Subcutaneous abdominal adipose tissue (tissue), 5 donors: ENCODE results near the gene MINAR1.

Experiments
- H3K27ac ChIP-seq: one replicate; pipeline ENCODE4 v1.7.0; 2013; ENCODE audit warnings: low read depth, mild to moderate bottlenecking, inconsistent platforms, low read length, moderate library complexity
- H3K27me3 ChIP-seq, 5 donors: one replicate each; pipeline ENCODE4 v1.7.0; 2013; ENCODE audit warnings: low read length in 5 of 5, inconsistent platforms in 1 of 5; ENCODE audit not compliant: control insufficient read depth in 5 of 5, insufficient read depth in 4 of 5
- H3K36me3 ChIP-seq, 5 donors: one replicate each; pipeline ENCODE4 v1.7.0; 2013; ENCODE audit warnings: low read length in 5 of 5; ENCODE audit not compliant: control insufficient read depth in 5 of 5, insufficient read depth in 5 of 5
- H3K4me1 ChIP-seq, 5 donors: one replicate each; pipeline ENCODE4 v1.7.0; 2013; ENCODE audit warnings: low read length in 5 of 5, mild to moderate bottlenecking in 3 of 5, moderate library complexity in 1 of 5; ENCODE audit not compliant: control insufficient read depth in 5 of 5, insufficient read depth in 5 of 5
- H3K4me3 ChIP-seq, 5 donors: one replicate each; pipeline ENCODE4 v1.7.0; 2013; ENCODE audit warnings: low read length in 5 of 5, low read depth in 1 of 5
- H3K9ac ChIP-seq, 5 donors: one replicate each; pipeline ENCODE4 v1.7.0; 2013; ENCODE audit warnings: low read length in 5 of 5, mild to moderate bottlenecking in 4 of 5, moderate library complexity in 3 of 5
- H3K9me3 ChIP-seq, 5 donors: one replicate each; pipeline ENCODE4 v1.7.0; 2013; ENCODE audit warnings: low read length in 5 of 5; ENCODE audit not compliant: control insufficient read depth in 5 of 5
- donor health status: healthy.
- donor health status: healthy.
- donor health status: healthy.
- donor health status: healthy.
- donor health status: healthy.

Gene MINAR1

GRCh38 chr15:79430901-79431635 is 1.1 kb upstream of the MINAR1 start:
- H3K4me1 ChIP-seq, result peaks cover 0 to 17% (median 16%) of the 10 kb centered on the region in 5 donors
- H3K9me3 ChIP-seq, result peaks cover 0 to 3% (median 0%) of the 10 kb centered on the region in 5 donors
- no peak overlapping the region for H3K27ac ChIP-seq
- no peaks in the 10 kb centered on the region for H3K36me3 ChIP-seq
- peaks cover 25 to 48% (median 38%) of the 10 kb centered on the region in 5 donors for H3K27me3 ChIP-seq
- H3K4me3 ChIP-seq, result peak overlapping the region in 4 of 5 donors; percentile 39 to 64 (median 50)
- H3K9ac ChIP-seq, result no peak overlapping the region

DNA sequence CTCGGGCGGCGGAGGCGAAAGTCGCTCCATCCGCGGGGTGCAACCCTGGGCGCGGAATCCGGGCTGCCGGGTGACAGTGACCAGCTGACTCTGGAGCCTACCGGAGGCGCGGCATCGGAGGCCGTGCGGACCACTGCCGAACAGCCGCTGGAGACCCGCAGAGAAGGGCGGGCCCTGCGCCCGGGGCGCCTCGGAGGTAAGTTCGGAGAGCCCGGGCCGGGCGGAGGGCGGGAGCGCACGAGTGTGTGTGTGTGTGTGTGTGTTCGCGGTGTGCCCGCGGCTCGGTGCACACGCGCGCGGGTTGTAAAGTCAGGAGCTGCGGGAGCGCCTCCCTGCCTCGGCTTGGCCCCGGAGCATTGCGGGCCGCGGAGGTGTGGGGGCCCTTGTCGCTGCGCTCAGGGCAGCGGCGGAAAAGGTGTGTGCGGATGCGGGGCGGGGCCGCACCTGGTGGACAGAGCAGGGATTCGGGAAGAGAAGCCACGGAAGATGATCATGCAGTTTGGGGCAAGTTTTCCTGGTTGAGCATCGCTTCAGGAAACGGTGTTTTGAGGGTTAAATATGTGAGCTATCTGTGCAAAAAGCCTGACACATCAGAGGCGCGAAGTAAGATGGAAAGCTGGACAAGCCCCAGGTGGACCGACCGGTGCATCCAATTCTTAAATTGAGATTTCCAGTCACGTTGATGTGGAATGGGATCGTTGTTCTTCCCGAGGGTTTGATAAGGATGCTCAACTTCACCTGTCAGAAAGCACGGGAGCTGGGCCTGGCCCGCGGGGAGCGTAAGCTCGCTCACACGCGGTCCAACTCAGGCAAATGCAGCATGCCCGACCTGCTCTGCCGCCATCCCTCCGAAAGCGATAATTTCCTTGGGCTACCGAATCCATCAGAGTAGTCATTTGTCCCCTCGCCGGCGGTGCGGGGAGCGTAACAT is 474 bp downstream of the MINAR1 start:
- H3K36me3 ChIP-seq, result no peaks in the 10 kb centered on the region
- H3K27ac ChIP-seq, result no peak overlapping the region
- peak overlapping the region in 3 of 5 donors; percentile 11 to 64 (median 58) for H3K4me3 ChIP-seq
- no peak overlapping the region for H3K9ac ChIP-seq
- H3K4me1 ChIP-seq, result peaks cover 0 to 17% (median 16%) of the 10 kb centered on the region in 5 donors
- H3K9me3 ChIP-seq, result no peaks in the 10 kb centered on the region
- peaks cover 25 to 45% (median 39%) of the 10 kb centered on the region in 5 donors for H3K27me3 ChIP-seq

GRCh38 chr15:79433276-79433990 is 1.3 kb downstream of the MINAR1 start:
- H3K27ac ChIP-seq, result no peak overlapping the region
- H3K9ac ChIP-seq, result no peak overlapping the region
- no peaks in the 10 kb centered on the region for H3K36me3 ChIP-seq
- no peak overlapping the region for H3K4me3 ChIP-seq
- no peaks in the 10 kb centered on the region for H3K9me3 ChIP-seq
- H3K27me3 ChIP-seq, result peaks cover 25 to 43% (median 39%) of the 10 kb centered on the region in 5 donors
- H3K4me1 ChIP-seq, result peaks cover 0 to 17% (median 16%) of the 10 kb centered on the region in 5 donors

DNA sequence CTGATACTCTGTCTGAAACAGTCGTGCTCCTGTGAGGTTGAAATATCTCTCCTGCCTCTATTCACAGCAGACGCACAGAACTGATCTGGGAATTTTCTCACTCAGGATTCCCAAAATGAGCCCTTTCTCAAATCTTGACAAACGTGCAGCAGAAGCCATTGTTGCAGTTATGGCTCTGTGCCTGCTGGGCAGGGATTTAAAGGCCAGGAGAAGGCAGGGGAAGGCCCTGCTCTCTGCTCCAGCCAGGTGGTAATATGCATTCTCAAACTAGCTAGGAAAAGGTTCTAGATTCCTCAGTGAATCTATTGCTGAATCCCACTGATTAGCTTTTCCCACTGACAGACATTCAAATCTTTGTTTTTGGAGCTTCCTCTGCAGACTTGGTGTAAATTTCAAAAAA is 2.2 kb downstream of the MINAR1 start:
- peaks cover 25 to 40% (median 37%) of the 10 kb centered on the region in 5 donors for H3K27me3 ChIP-seq

GRCh38 chr15:79436037-79436780 is 4.1 kb downstream of the MINAR1 start:
- H3K4me1 ChIP-seq, result peaks cover 0 to 15% (median 14%) of the 10 kb centered on the region in 5 donors
- peaks cover 20 to 33% (median 26%) of the 10 kb centered on the region in 5 donors for H3K27me3 ChIP-seq
- no peak overlapping the region for H3K27ac ChIP-seq
- H3K36me3 ChIP-seq, result no peaks in the 10 kb centered on the region
- H3K4me3 ChIP-seq, result no peak overlapping the region
- H3K9ac ChIP-seq, result no peak overlapping the region
- H3K9me3 ChIP-seq, result no peaks in the 10 kb centered on the region

More for the DNA sequence above, 2.2 kb downstream of the MINAR1 start:
- peaks cover 0 to 17% (median 16%) of the 10 kb centered on the region in 5 donors for H3K4me1 ChIP-seq
- no peaks in the 10 kb centered on the region for H3K36me3 ChIP-seq
- no peak overlapping the region for H3K9ac ChIP-seq
- no peak overlapping the region for H3K4me3 ChIP-seq
- no peak overlapping the region for H3K27ac ChIP-seq
- no peaks in the 10 kb centered on the region for H3K9me3 ChIP-seq

DNA sequence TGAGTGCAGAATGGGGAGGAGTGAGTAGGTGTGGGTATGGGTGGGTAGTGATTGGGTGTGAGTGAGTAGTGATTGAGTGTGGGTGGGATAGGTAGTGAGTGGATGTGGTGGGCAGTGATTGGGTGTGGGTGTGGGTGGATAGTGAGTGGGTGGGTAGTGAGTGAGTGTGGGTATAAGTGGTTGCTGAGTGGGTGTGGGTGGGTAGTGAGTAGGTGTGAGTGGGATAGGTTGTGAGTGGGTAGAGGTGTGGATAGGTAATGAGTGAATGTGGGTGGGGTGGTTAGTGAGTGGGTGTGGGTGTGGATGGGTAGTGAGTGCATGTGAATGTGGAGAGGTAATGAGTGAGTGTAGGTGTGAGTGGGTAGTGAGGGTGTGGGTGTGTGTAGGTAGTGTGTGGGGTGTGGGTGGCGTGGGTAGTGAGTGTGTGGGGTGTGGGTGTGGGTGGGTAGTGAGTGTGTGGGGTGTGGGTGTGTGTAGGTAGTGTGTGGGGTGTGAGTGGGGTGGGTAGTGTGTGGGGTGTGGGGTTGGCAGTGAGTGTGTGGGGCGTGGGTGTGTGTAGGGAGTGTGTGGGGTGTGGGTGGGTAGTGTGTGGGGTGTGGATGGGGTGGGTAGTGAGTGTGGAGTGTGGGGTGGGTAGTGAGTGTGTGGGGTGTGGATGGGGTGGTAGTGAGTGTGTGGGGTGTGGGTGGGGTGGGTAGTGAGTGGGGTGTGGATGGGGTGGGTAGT is 5.3 kb downstream of the MINAR1 start:
- H3K27me3 ChIP-seq, result peaks cover 13 to 21% (median 16%) of the 10 kb centered on the region in 5 donors
- no peak overlapping the region for H3K27ac ChIP-seq
- no peak overlapping the region for H3K4me3 ChIP-seq
- no peak overlapping the region for H3K9ac ChIP-seq
- no peaks in the 10 kb centered on the region for H3K36me3 ChIP-seq
- H3K9me3 ChIP-seq, result no peaks in the 10 kb centered on the region
- peaks cover 0 to 3% (median 2%) of the 10 kb centered on the region in 5 donors for H3K4me1 ChIP-seq

DNA sequence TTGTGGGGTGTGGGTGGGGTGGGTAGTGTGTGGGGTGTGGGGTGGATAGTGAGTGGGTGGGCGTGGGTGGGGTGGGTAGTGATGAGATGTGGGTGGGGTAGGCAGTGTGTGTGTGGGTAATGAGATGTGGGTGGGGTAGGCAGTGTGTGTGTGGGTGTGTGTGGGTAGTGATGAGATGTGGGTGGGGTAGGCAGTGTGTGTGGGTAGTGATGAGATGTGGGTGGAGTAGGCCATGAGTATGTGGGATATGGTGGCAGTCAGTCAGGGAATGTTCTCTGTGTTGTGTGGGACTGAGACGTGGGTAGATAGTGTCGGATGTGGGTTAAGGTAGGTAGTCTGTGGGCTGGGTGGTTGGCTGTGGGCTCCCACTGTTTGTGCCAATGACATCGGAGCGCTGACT is 7.1 kb downstream of the MINAR1 start:
- Histone ChIP-seq H3K4me1 (no peaks in the 10 kb centered on the region), H3K27ac (no peak overlapping the region), H3K9ac (no peak overlapping the region), H3K27me3 (peaks cover 0 to 6% (median 3%) of the 10 kb centered on the region in 5 donors), H3K9me3 (no peaks in the 10 kb centered on the region), H3K36me3 (no peaks in the 10 kb centered on the region), H3K4me3 (no peak overlapping the region)

DNA sequence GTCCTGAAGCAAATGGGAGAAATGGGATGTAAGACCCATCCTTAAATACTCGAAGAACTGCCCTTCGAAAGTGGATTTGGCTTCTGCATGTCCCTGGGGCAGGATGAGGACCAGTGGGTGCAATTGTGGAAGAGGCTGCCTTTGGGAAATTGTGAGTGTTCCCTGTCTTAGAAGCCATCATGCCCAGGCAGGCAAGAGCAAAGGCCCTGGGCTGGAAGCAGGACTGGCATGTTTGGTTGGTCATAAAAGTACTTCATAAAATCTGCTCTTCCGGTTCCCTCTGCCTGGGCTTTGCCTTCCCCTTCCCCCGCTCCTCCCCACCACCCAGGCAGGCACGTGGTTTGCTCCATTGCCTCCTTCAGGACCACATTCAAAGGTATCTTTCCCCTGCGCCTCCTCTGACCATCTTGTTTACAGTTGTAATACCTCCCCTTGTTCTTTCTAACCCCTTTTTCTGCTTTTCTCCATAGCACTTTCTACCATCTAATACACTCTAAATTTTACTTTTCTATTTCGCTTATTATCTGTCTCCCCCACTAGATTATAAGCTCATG is 8.3 kb downstream of the MINAR1 start:
- Histone ChIP-seq H3K9ac (no peak overlapping the region), H3K4me3 (no peak overlapping the region), H3K9me3 (peaks cover 0 to 7% (median 0%) of the 10 kb centered on the region in 5 donors), H3K27ac (no peak overlapping the region), H3K36me3 (no peaks in the 10 kb centered on the region), H3K27me3 (peaks cover 0 to 2% (median 0%) of the 10 kb centered on the region in 5 donors), H3K4me1 (no peaks in the 10 kb centered on the region)
